Measurements from ENCODE around the gene CRYGD.

Gene CRYGD

GRCh38 chr2:208128136-208128535 lies 3.8 kb upstream of the CRYGD start:
- H3K27me3 ChIP-seq (replicated peaks; ENCODE audit: insufficient read depth, low read length), result no peaks in the 10 kb centered on the region
- H3K9me2 ChIP-seq (replicated peaks; ENCODE audit: insufficient read depth, low read length), result no peaks in the 10 kb centered on the region
- H3K9ac ChIP-seq (ENCODE audit: low read length), result no peak overlapping the region
- H2AFZ ChIP-seq (ENCODE audit: low read length), result no peak overlapping the region
- no peaks in the 10 kb centered on the region for H3K9me3 ChIP-seq (replicated peaks; ENCODE audit: insufficient read depth, low read length)
- DNase-seq, result no peak
- H3K4me3 ChIP-seq (ENCODE audit: low read length), result no peak overlapping the region
- H3K79me2 ChIP-seq (ENCODE audit: low read length), result no peaks in the 10 kb centered on the region
- H4K20me1 ChIP-seq (ENCODE audit: insufficient read depth, low read length), result no peaks in the 10 kb centered on the region
- no peaks in the 10 kb centered on the region for H3F3A ChIP-seq (ENCODE audit: insufficient read depth, low read length)
- no peak overlapping the region for H3K4me2 ChIP-seq (ENCODE audit: low read depth, low read length)
- no peak overlapping the region for H3K27ac ChIP-seq (ENCODE audit: low read length)
- H3K36me3 ChIP-seq (replicated peaks; ENCODE audit: insufficient read depth, low read length), result no peaks in the 10 kb centered on the region
- no peaks in the 10 kb centered on the region for H3K4me1 ChIP-seq (ENCODE audit: low read length)
- TF ChIP-seq EZH2 (optimal IDR thresholded peaks at IDR 0.05; ENCODE audit: low read depth, low read length), result no peak
- TF ChIP-seq CTCF (IDR thresholded peaks at IDR 0.05; ENCODE audit: low read length), result no peak
- no peak for TF ChIP-seq EZH2phosphoT487 (IDR thresholded peaks at IDR 0.05; ENCODE audit: low read length)

GRCh38 chr2:208127090-208127489 lies 2.8 kb upstream of the CRYGD start:
- H3K9me2 ChIP-seq (replicated peaks; ENCODE audit: insufficient read depth, low read length), result no peaks in the 10 kb centered on the region
- H3K4me3 ChIP-seq (ENCODE audit: low read length), result no peak overlapping the region
- H4K20me1 ChIP-seq (ENCODE audit: insufficient read depth, low read length), result no peaks in the 10 kb centered on the region
- H2AFZ ChIP-seq (ENCODE audit: low read length), result no peak overlapping the region
- no peak for TF ChIP-seq CTCF (IDR thresholded peaks at IDR 0.05; ENCODE audit: low read length)
- TF ChIP-seq EZH2 (optimal IDR thresholded peaks at IDR 0.05; ENCODE audit: low read depth, low read length), result no peak
- no peak for TF ChIP-seq EZH2phosphoT487 (IDR thresholded peaks at IDR 0.05; ENCODE audit: low read length)
- no peak overlapping the region for H3K4me2 ChIP-seq (ENCODE audit: low read depth, low read length)
- H3K27ac ChIP-seq (ENCODE audit: low read length), result no peak overlapping the region
- H3K79me2 ChIP-seq (ENCODE audit: low read length), result no peaks in the 10 kb centered on the region
- H3K36me3 ChIP-seq (replicated peaks; ENCODE audit: insufficient read depth, low read length), result no peaks in the 10 kb centered on the region
- H3F3A ChIP-seq (ENCODE audit: insufficient read depth, low read length), result no peaks in the 10 kb centered on the region
- no peak for DNase-seq
- H3K4me1 ChIP-seq (ENCODE audit: low read length), result no peaks in the 10 kb centered on the region
- no peaks in the 10 kb centered on the region for H3K27me3 ChIP-seq (replicated peaks; ENCODE audit: insufficient read depth, low read length)
- no peak overlapping the region for H3K9ac ChIP-seq (ENCODE audit: low read length)
- no peaks in the 10 kb centered on the region for H3K9me3 ChIP-seq (replicated peaks; ENCODE audit: insufficient read depth, low read length)

- Histone ChIP-seq H3K27ac (ENCODE audit: low read length) (no peak overlapping the region), H3K4me3 (ENCODE audit: low read length) (no peak overlapping the region), H4K20me1 (ENCODE audit: insufficient read depth, low read length) (no peaks in the 10 kb centered on the region), H3F3A (ENCODE audit: insufficient read depth, low read length) (no peaks in the 10 kb centered on the region), H3K36me3 (replicated peaks; ENCODE audit: insufficient read depth, low read length) (no peaks in the 10 kb centered on the region), H3K4me1 (ENCODE audit: low read length) (no peaks in the 10 kb centered on the region), H3K9me2 (replicated peaks; ENCODE audit: insufficient read depth, low read length) (no peaks in the 10 kb centered on the region), H3K9ac (ENCODE audit: low read length) (no peak overlapping the region), H3K9me3 (replicated peaks; ENCODE audit: insufficient read depth, low read length) (no peaks in the 10 kb centered on the region), H2AFZ (ENCODE audit: low read length) (no peak overlapping the region), H3K4me2 (ENCODE audit: low read depth, low read length) (no peak overlapping the region), H3K79me2 (ENCODE audit: low read length) (no peaks in the 10 kb centered on the region), H3K27me3 (replicated peaks; ENCODE audit: insufficient read depth, low read length) (no peaks in the 10 kb centered on the region)
- no peak for DNase-seq
- TF ChIP-seq EZH2 (optimal IDR thresholded peaks at IDR 0.05; ENCODE audit: low read depth, low read length), result no peak
- TF ChIP-seq EZH2phosphoT487 (IDR thresholded peaks at IDR 0.05; ENCODE audit: low read length), result no peak
- no peak for TF ChIP-seq CTCF (IDR thresholded peaks at IDR 0.05; ENCODE audit: low read length)
These were observed 927 bp upstream of the CRYGD start for GRCh38 chr2:208125251-208125650.
